HG03025 (cell line): ENCODE measurements around the gene LIX1.
"Not testable (repeated sequence)": the region's sequence is repeated elsewhere in the genome, so short reads cannot be mapped to it uniquely, and the experiment has no call there.

Experiments used
- ATAC-seq: cut with Tn5 transposase; IDR thresholded peaks from one replicate; pipeline ENCODE4 v1.9.1; 2021; ENCODE audit warnings: mild to moderate bottlenecking, moderate library complexity; ENCODE audit not compliant: unreplicated experiment, low FRiP score

Gene LIX1

DNA sequence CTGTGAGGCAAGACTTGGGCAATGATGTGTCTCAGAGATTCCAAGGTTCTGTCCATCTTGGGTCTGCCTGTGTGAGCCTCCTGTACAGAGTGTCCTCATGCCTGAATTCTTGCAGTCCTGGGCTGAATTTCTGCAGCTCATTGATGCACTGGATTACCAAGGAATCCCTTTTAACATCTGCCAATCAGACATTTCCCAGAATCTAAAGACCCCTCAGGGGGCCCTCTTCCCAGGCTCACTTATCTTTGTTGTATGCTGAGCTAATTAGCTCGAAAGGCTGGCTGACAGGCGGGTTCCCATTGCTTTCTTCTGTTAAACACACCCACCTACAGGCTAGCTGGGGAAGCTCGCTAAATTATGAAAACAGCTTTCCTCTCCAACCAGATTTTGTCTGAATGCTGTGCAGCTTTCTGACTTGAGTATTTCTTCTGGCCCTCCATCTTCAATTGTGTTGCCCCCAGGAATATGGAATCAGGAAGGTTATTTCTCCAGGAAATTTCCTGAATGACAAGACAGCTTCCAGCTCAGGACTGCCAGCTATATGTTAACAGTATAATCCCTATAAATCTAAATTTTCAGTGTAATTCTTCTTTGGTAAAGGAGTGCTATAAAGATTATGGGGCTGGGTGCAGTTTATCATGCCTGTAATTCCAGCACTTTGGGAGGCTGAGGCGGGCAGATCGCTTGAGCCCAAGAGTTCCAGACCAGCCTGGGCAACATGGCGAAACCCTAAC lies at the start of gene LIX1:
Gene LIX1 (minus strand): TSS at position 91 of the 734 bp plus-strand sequence. CDS start 35 bp downstream, at position 56.
- no peak for ATAC-seq

DNA sequence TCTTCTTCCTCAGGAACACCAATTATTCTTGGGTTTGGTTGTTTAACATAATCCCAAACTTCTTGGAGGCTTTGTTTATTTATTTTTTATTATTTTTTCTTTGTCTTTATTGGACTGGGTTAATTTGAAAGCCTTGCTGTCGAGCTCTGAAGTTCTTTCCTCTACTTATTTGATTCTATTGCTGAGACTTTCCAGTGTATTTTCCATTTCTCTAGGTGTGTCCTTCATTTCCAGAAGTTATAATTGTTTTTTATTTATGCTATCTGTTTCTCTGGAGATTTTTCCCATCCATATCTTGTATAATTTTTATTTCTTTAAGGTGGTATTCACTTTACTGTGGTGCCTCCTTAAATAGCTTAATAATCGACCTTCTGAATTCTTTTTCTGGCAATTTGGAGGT lies 49.5 kb upstream of the LIX1 start:
- ATAC-seq: no peak

DNA sequence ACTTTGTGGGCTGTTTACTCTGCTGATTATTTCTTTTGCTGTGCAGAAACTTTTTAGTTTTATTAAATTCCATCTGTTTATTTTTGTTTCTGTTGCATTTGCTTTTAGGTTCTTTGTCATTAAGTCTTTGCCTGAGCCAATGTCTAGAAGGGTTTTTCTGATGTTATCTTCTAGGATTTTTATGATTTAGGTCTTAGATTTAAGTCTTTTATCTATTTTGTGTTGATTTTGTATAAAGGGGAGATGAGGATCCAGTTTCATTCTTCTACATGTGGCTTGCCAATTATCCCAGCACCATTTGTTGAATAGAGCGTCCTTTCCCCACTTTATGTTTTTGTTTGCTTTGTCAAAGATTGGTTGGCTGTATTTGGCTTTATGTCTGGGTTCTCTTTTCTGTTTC lies 47.1 kb upstream of the LIX1 start:
- ATAC-seq: not testable (repeated sequence)

DNA sequence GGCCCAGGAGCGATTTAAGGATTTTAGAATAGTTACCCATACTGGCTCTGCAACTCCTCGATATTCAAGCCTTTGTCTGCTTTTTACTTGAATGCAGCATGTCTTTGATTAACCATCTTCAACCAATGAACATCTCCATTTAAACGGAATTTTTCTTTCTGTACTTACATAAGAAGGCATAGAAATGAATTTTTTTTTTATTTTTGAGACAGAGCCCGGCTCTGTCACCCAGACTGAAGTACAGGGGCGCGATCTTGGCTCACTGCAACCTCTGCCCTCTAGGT lies 41.5 kb upstream of the LIX1 start:
- no peak for ATAC-seq

DNA sequence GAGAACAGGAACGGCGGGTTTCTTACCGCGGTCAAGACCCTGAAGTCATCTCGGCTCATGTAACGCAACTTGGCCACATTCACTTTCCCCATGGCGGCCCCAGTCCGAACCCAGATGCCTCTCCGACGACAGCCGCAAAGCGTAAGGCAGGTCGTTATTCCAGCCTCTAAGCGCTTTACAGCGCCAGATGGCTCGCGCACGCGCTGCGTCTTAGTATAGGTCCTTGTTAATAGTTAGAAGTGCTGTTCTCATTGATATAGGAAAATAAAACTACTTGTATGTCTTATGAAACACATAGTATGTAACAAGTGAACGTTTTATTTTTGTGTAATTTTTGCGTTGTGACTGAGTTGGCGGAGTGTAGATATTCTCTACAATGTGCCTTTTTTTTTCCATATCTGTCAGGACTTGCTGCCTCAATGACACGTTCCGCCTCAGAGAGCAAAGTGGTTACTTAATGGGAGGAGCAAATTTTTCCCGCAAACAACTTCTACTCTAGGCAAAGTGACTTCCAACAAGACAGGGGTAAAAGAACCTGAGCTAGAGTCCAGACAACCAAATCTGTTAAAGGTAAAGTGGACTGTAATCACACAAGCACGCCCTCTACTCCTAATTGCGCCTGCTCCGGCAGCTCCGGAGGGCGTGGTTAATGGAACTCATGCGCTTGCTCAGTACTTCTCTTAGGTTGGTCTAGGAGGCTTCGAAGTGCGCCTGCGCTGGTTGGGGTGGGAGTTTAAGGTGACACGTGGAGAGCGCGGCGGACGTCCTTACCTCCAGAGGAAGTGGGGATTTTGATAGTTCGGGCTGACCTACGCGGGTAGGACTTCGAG lies 40.9 kb upstream of the LIX1 start, which contains the start of gene RIOK2:
Gene RIOK2 (minus strand): TSS at position 148 of the 830 bp plus-strand sequence. CDS start 56 bp downstream, at position 92.
- ATAC-seq: peak; percentile 94

DNA sequence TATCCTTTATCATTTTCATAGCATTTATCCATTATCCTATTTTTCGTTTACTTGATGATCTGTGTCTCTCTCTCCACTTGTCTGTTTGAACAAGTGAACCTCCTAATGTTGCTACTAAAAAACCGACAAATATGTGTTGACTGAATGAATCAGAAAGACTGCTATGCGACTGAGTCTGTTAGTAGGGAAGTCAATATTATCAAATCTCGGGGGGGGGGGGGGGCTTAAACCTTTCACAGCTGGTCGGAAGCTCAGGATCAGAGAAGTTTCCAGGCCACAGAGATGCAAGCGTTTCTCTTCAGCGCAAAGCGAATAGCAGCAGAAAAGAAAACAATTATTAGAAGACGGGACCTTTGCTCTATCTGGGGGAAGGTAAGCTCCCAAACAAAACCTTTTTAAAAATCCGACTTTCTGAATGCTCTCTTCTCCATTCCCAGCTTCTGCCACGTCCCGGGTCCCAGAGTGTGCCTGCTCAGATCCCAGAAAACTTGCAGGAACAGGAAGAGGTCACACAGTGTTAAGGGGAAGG lies 40.2 kb upstream of the LIX1 start:
- no peak for ATAC-seq

DNA sequence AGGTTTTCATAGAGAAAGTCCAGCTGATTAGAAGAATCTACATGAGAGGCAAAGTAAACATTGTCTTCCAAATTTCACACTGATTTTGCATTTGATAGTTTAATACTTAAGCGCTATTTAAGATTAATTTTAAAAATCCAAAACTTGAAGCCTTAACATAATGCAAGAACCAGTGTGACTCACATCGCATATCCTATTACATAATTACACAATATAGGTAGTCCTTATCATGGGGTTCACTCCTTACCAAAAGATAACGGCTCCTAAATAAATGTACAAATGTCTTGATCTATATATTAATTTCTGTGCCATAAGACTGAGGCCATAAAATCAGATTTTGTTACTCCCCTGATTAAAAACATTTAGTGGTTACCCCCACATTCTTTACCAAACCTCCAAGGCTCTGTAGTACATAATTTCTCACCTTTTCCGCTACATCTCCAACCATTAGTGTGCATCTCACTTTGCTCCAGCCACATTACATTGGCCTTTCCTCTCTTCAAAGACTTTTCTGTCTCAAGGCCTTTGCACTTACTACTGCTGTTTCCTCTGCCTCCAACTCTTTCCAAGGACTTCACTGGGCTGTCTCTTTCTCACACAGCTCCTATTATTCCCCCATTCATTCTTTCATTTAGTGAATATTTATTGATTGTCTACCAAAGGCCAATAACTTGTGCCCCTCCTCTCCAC lies 39.6 kb upstream of the LIX1 start:
- no peak for ATAC-seq

DNA sequence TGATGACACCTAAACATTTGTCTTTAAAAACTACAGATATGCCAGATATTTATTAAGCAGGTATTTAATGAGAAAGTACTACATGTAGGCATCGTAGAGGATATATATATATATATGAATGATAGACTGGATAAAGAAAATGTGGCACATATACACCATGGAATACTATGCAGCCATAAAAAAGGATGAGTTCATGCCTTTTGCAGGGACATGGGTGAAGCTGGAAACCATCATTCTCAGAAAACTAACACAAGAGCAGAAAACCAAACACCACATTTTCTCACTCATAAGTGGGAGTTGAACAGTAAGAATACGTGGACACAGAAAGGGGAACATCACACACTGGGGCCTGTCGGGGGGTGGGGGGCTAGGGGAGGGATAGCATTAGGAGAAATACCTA lies 37.0 kb upstream of the LIX1 start:
- not testable (repeated sequence) for ATAC-seq

DNA sequence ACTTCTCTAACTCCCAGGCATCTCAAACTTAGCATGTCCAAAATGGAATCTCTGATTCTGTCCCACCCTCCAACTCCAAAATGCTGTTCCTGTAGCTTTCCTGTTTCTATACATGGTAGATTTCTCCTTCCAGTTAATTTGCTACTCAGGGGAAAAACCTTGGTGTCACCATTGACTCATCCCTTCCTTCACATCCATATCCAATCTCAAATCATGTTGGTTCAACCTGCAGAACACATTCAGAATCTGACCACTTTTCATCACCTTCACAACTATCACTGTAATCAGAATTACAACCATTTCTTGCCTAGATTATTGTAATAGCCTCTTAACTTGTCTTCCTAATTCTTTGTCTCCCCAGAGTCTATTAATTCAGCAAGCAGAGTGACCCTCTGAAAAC lies 29.8 kb upstream of the LIX1 start:
- ATAC-seq: no peak

DNA sequence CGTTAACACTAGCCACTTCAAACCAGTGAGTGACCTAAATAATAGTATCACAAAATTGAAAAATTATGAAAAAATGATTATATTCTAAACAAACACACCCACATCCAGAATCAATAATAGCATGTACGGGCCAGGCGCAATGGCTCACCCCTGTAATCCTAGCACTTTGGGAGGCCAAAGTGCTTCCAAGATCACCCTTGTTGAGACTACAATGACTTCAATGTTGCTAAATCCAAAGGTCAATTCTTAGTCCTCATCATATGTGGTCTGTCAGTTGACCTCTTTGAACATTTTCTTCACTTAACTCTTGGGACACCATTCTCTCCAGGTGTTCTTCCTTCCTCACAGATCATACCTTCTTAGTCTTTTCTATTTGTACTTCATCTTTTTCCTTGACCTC lies 29.3 kb upstream of the LIX1 start:
- no peak for ATAC-seq

DNA sequence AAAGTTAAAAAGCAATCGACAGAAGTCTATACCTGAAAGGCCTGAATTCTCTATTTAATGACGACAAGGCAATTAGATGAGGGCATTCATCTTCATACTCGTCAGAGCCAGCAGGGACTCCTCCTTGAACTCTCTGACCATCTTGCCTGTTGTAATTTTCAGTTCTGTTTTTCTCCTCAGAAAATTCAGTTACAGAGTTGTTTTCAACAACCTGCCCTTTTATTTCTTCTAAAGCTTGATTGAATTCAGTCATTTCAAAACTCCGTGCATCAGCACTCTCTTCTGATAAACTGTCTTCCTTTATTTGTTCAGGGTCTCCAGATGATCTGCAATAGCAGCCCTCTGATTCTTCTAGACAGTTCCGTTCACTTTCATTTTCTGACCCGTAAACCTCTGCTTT lies 25.0 kb upstream of the LIX1 start:
- peak; percentile 62 for ATAC-seq

DNA sequence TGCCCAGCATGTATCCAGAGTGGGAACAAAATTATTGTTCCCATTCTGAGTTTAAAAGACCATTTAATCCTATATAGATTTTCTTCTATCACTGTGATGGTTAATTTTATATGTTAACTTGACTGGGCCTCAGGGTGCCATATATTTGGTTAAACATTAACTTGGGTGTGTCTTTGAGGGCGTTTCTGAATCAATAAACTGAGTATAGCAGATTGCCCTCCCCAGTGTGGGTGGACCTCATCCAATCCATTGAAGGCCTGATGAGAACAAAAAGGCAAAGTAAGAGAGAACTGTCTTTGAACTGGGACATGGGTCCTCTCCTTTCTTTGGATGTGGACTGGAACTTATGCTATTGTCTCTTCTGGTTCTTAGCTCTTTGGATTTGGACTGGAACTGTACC lies 23.3 kb upstream of the LIX1 start:
- no peak for ATAC-seq

DNA sequence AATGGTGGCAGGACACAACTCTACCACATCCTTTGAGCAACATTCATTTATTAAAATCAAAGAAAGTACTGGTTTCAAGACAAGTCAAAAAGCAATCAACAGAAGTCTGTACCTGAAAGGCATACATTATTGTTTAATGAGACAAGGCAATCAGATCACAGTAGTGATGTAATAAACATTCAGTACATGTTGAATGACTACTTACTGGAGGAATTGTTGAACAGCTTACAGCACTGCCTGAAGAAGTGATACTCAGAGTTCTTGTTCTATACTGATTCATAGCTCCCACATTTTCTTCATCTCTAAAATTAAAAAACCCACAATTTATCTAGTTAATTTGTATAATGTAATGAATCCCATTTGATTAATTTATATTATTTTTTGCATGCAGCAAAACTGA lies 22.4 kb upstream of the LIX1 start:
- no peak for ATAC-seq

DNA sequence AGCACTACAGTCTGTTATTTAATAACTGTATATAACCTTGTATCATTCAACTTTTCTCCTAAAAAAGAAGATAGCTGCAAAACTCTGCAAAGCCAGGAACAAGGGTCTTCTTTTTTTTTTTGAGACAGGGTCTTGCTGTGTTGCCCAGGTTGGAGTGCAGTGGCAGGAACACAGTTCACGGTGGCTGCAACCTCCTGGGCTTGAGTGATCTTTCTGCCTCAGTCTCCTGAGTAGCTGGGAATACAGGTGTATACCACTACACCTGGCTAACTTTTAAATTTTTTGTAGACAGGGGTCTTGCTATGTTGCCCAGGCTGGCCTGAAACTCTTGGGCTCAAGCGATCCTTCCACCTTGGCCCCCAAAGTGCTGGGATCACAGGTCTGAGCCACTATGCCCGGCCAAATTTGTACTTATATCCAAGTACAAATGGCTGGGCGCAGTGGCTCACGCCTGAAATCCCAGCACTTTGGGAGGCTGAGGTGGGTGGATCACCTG lies 21.4 kb upstream of the LIX1 start:
- ATAC-seq: no peak

DNA sequence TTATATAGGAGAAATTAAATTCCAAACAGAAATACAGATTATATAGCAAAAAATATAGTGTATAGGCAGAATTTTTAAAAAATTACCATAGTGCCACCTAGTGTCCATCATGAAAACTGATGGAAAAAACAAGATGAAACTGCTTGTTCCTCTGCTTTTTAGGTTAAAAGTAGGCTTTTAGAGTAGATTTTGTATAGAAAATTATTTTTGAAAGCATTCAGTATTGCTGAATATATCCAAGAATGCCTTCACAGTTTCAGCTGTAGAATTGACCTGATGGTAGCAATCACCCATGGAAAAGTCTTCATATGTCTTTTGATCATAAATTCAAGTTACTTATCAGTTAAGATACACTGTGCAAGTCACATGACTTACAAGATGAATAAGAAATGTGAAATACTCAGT lies 21.0 kb upstream of the LIX1 start:
- no peak for ATAC-seq

DNA sequence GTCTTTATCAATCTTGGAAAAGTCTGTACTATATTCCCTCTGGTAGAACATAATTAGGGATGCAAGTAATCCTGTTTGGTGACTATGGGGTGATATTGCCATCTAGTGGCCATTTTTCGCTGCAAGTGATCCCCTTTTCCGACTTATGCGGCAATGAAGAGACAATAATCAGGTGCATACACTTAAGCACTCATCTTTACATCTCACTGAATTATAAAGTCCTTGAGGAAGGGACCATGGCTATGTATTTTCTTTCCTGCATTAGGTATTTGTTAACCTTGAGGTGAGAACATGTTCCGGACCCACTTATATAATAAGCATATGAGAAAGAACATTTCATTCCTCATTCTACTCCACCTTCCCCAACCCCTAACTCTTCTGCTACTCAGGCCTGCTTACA lies 19.6 kb upstream of the LIX1 start:
- no peak for ATAC-seq

DNA sequence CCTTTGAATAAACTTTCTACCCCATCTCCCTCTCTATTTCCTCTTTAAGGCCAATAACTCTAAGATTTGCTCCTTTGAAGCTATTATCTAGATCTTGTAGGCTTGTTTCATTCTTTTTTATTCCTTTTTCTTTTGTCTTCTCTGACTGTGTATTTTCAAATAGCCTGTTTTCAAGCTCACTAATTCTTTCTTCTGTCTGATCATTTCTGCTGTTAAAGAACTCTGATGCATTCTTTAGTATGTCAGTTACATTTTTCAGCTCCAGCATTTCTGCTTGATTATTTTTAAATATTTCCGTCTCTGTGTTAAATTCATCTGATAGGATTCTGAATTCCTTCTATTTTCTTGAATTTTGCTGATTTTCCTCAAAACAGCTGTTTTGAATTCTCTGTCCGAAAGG lies 15.3 kb upstream of the LIX1 start:
- no peak for ATAC-seq

DNA sequence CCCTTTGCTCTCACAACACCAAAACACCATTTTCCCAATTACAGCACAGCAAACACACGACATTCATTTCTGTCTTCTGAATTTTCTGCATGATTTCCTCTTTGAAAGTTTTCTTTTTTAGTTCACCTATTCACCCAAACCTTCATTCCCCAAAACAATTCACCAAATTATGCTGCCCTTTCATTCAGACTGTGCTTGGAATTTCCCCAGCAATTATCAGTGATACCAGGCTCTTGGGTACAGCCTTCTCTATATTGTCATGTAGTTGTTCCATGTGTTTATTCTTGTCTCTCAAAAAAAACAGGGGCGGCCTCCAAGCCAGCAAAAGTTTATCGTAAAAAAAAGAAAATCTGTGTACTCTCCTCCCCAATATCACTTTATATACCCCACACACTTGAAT lies 9.0 kb upstream of the LIX1 start:
- no peak for ATAC-seq

DNA sequence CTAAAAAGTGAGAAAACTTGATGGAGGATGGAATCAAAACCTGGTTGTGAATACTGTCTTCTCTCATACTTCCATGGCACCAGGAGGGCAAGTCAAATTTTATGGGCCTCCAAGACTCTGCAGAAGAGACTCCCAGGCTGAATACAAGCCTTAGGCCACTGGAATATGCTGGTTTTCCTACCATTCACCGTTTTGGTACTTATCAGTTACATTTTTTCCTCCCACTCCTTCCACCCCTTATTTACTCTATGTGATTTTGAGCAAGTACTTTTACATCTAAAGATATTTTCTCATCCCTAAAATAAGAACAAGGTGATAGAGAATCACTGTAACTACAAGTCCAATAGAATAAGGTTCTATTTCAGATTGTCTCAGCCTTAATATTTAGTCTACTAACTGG lies 8.0 kb upstream of the LIX1 start:
- ATAC-seq: no peak

DNA sequence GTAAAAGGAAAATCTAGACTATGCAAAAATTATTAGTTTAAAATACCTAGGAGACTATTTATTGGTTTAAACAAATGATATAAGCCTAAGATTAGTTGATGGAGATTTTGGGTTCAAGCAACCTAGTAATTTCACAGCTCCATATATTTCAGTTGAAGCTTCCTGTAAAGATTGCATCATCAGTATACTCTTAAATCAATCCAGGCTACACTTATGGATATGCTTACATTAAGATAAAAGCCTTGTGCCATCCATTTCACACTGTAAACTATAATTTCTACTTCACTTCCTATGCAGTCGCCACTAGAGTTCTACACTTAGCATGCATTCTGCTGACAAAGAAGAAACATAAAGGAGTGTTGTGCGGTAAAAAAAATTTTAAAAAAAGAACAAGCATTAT lies 7.3 kb upstream of the LIX1 start:
- ATAC-seq: no peak

DNA sequence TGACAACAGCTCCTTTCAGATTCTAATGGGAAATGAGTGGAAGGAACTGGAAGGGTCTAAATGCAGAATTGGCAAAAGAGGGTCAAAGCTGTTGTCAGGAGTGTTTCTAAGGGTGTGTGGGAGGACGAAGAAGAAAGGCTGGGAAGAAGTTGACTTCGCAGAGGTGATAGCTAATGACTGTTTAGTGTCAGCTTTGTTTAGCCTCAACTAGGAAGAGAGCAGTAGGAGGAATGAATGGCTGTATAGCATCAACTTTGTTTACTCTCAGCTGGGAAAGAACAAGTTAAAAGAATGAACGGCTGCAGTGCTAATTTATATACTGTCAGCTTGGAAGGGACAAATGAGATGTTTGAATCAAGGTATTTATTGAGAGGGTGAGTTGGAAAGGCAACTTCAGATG lies 5.9 kb upstream of the LIX1 start:
- no peak for ATAC-seq
